Skeletal muscle tissue (tissue), 4 donors: ENCODE results near the gene LIPM. TPM values are rescaled to one million over a fixed set of nuclear protein-coding genes. Genes with fewer than 3 reads are reported as not detected.

Experiments
- H3K27ac ChIP-seq: one replicate; pipeline ENCODE4 v1.7.0; 2013; ENCODE audit warnings: mild to moderate bottlenecking, low read depth, low read length, inconsistent platforms
- H3K27me3 ChIP-seq, 3 donors: one replicate each; pipeline ENCODE4 v1.7.0; 2013; ENCODE audit warnings: low read length in 3 of 3; ENCODE audit not compliant: control insufficient read depth in 3 of 3, insufficient read depth in 3 of 3
- H3K36me3 ChIP-seq, 3 donors: one replicate each; pipeline ENCODE4 v1.7.0; 2013; ENCODE audit warnings: low read length in 3 of 3; ENCODE audit not compliant: control insufficient read depth in 3 of 3, insufficient read depth in 3 of 3
- H3K4me1 ChIP-seq, 3 donors: one replicate each; pipeline ENCODE4 v1.7.0; 2013; ENCODE audit warnings: low read length in 3 of 3, mild to moderate bottlenecking in 3 of 3; ENCODE audit not compliant: control insufficient read depth in 3 of 3, insufficient read depth in 3 of 3
- H3K4me3 ChIP-seq, 3 donors: one replicate each; pipeline ENCODE4 v1.7.0; 2013; ENCODE audit warnings: low read length in 3 of 3
- H3K9ac ChIP-seq, 3 donors: one replicate each; pipeline ENCODE4 v1.7.0; 2013; ENCODE audit warnings: low read length in 3 of 3, mild to moderate bottlenecking in 3 of 3, moderate library complexity in 2 of 3, low read depth in 1 of 3
- H3K9me3 ChIP-seq, 3 donors: one replicate each; pipeline ENCODE4 v1.7.0; 2013; ENCODE audit warnings: low read length in 3 of 3; ENCODE audit not compliant: control insufficient read depth in 3 of 3
- total RNA-seq: library from RNA; depleted of rRNA; stranded (reverse); fragments of >200 nt; gene quantifications from one replicate; pipeline ENCODE4 v1.2.3, GENCODE V29; 2014
- donor health status: Osteomylitis.

The LIPM gene
- total RNA-seq, 1 donor from 2014 or later: under 0.01 TPM

DNA sequence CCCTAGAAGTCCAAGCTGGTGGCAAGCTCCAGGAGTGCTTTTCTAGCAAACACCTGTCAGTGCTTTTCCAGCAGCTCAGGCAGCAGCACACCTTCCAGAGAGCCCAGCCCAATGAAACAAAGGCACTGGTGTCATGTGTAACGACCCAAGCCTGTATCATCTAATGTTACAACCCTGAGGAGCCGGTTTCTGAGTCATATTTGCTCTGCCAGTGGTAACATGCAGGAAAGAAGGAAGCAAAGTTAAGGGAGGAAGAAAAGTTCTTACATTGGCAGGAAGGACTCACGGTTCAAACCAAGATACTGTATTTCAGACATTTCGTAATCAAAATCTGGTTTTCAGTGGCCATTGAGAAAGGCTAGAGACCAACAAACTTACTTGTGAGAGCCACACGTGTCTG lies 49.2 kb downstream of the LIPM start, which contains the start of gene ANKRD22:
ANKRD22 (minus strand) TSS at position 139 of the 400 bp plus-strand sequence. CDS start 237 bp downstream, outside the sequence.
- Histone ChIP-seq H3K9me3 (no peaks in the 10 kb centered on the region), H3K9ac (no peak within 1 kb of the TSS), H3K4me1 (peaks cover 0 to 2% (median 0%) of the 10 kb centered on the region in 3 donors), H3K27ac (no peak within 1 kb of the TSS), H3K27me3 (no peaks in the 10 kb centered on the region), H3K36me3 (no peaks in the 10 kb centered on the region), H3K4me3 (no peak within 1 kb of the TSS)

DNA sequence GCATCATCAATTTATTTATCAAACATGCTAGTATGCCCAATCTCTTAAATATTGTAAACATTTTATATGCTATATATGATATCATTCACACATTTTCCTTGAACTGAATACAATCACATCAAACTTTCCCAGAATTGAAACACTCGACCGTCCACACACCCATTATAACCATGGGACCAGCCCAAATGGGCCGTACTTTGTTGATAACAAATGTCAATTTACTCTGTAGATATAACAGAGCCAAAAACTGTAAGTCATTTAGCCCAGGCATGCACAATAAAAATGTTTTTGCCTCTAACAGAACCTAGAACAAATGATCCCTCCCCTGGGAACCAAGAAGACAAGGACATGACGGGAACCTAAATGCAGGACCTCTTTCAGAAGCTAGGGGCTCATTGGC lies 49.8 kb downstream of the LIPM start:
- no peak overlapping the region for H3K9ac ChIP-seq
- no peaks in the 10 kb centered on the region for H3K9me3 ChIP-seq
- no peaks in the 10 kb centered on the region for H3K27me3 ChIP-seq
- H3K36me3 ChIP-seq: no peaks in the 10 kb centered on the region
- H3K4me3 ChIP-seq: no peak overlapping the region
- H3K27ac ChIP-seq: no peak overlapping the region
- H3K4me1 ChIP-seq: peaks cover 0 to 2% (median 0%) of the 10 kb centered on the region in 3 donors

GRCh38 chr10:88853155-88853881 lies 50.8 kb downstream of the LIPM start:
- H3K9ac ChIP-seq: no peak overlapping the region
- H3K27me3 ChIP-seq: no peaks in the 10 kb centered on the region
- H3K4me1 ChIP-seq: peaks cover 0 to 2% (median 0%) of the 10 kb centered on the region in 3 donors
- H3K4me3 ChIP-seq: no peak overlapping the region
- no peak overlapping the region for H3K27ac ChIP-seq
- H3K36me3 ChIP-seq: no peaks in the 10 kb centered on the region
- H3K9me3 ChIP-seq: no peaks in the 10 kb centered on the region

GRCh38 chr10:88854684-88855083 lies 52.2 kb downstream of the LIPM start:
- peaks cover 0 to 2% (median 0%) of the 10 kb centered on the region in 3 donors for H3K4me1 ChIP-seq
- no peak overlapping the region for H3K27ac ChIP-seq
- H3K9ac ChIP-seq: no peak overlapping the region
- H3K36me3 ChIP-seq: no peaks in the 10 kb centered on the region
- H3K27me3 ChIP-seq: no peaks in the 10 kb centered on the region
- H3K4me3 ChIP-seq: no peak overlapping the region
- no peaks in the 10 kb centered on the region for H3K9me3 ChIP-seq

GRCh38 chr10:88857831-88858230 lies 55.3 kb downstream of the LIPM start:
- Histone ChIP-seq H3K36me3 (no peaks in the 10 kb centered on the region), H3K4me3 (no peak overlapping the region), H3K9me3 (no peaks in the 10 kb centered on the region), H3K4me1 (no peaks in the 10 kb centered on the region), H3K27me3 (no peaks in the 10 kb centered on the region), H3K9ac (no peak overlapping the region), H3K27ac (no peak overlapping the region)

- Histone ChIP-seq H3K4me1 (no peaks in the 10 kb centered on the region), H3K27ac (no peak overlapping the region), H3K9ac (no peak overlapping the region), H3K9me3 (no peaks in the 10 kb centered on the region), H3K27me3 (no peaks in the 10 kb centered on the region), H3K4me3 (no peak overlapping the region), H3K36me3 (no peaks in the 10 kb centered on the region)
Observed at GRCh38 chr10:88858491-88858890, 56.0 kb downstream of the LIPM start.

DNA sequence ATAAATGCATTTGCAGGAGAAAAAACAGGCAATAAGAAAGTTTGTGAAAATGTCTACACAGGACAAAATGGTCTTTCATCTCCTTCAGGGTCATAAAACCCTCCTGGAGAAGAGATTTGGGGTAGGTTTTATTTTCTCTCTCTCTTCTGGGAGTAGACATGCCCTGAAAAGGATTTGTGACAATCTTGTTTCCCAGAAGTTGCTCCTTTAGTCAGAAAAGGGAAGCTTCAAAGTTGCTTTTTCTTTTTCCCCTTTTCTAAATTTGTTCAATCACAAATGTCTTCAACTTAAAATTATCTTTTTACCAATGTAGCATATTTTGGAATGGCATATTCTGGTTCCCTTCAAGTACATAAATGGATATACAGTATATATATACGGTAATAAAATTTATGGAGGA lies 58.5 kb downstream of the LIPM start:
- Histone ChIP-seq H3K4me1 (no peaks in the 10 kb centered on the region), H3K36me3 (no peaks in the 10 kb centered on the region), H3K4me3 (no peak overlapping the region), H3K27me3 (no peaks in the 10 kb centered on the region), H3K27ac (no peak overlapping the region), H3K9me3 (no peaks in the 10 kb centered on the region), H3K9ac (no peak overlapping the region)

- Histone ChIP-seq H3K9ac (no peak overlapping the region), H3K9me3 (no peaks in the 10 kb centered on the region), H3K27ac (no peak overlapping the region), H3K36me3 (no peaks in the 10 kb centered on the region), H3K4me3 (no peak overlapping the region), H3K4me1 (no peaks in the 10 kb centered on the region), H3K27me3 (no peaks in the 10 kb centered on the region)
Observed at GRCh38 chr10:88865281-88865876, 62.8 kb downstream of the LIPM start.

GRCh38 chr10:88866454-88866853 lies 63.9 kb downstream of the LIPM start:
- H3K9me3 ChIP-seq: no peaks in the 10 kb centered on the region
- H3K4me3 ChIP-seq: no peak overlapping the region
- no peaks in the 10 kb centered on the region for H3K4me1 ChIP-seq
- no peaks in the 10 kb centered on the region for H3K36me3 ChIP-seq
- no peak overlapping the region for H3K27ac ChIP-seq
- no peak overlapping the region for H3K9ac ChIP-seq
- H3K27me3 ChIP-seq: no peaks in the 10 kb centered on the region

GRCh38 chr10:88870089-88870488 lies 67.6 kb downstream of the LIPM start:
- Histone ChIP-seq H3K9me3 (no peaks in the 10 kb centered on the region), H3K4me3 (no peak overlapping the region), H3K9ac (no peak overlapping the region), H3K4me1 (no peaks in the 10 kb centered on the region), H3K27me3 (no peaks in the 10 kb centered on the region), H3K27ac (no peak overlapping the region), H3K36me3 (no peaks in the 10 kb centered on the region)
